Skin epidermis (tissue), 12 donors: ENCODE results near the gene CPB2.

Experiments used
- H3K27ac ChIP-seq, 21 experiments: fragments of 200-600 bp; sonication (generic) in 11 of 21; one replicate each; pipeline ENCODE4 v1.5.0; 2020; ENCODE audit warnings: mild to moderate bottlenecking in 3 of 21, inconsistent platforms in 2 of 21, moderate library complexity in 2 of 21
- H3K4me3 ChIP-seq, 7 experiments: fragments of 200-600 bp; sonication (generic) in 2 of 7; one replicate each; pipeline ENCODE4 v1.5.0; 2020; ENCODE audit warnings: inconsistent platforms in 2 of 7, mild to moderate bottlenecking in 2 of 7, moderate library complexity in 1 of 7

Gene CPB2

DNA sequence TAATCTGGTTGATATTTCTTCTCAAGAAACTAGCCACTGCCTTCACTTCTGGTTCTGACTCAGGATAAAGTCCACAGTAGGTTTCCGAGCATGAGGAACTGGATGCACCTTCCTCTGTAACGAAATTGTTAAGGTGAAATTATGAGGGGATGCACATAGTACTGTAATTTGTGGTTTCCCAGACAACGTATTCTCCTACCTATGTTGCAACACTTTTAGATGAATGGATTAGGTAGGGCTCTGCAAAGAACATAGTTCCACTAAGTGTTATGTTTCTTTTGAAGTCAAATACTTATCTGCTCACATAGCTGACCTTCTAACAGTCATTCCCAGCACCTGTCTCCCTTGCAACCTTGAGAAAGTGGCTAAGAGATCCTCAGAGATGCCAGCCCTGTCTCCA is 46.6 kb downstream of the CPB2 start:
- no peak overlapping the region for H3K27ac ChIP-seq
- no peak overlapping the region for H3K4me3 ChIP-seq

DNA sequence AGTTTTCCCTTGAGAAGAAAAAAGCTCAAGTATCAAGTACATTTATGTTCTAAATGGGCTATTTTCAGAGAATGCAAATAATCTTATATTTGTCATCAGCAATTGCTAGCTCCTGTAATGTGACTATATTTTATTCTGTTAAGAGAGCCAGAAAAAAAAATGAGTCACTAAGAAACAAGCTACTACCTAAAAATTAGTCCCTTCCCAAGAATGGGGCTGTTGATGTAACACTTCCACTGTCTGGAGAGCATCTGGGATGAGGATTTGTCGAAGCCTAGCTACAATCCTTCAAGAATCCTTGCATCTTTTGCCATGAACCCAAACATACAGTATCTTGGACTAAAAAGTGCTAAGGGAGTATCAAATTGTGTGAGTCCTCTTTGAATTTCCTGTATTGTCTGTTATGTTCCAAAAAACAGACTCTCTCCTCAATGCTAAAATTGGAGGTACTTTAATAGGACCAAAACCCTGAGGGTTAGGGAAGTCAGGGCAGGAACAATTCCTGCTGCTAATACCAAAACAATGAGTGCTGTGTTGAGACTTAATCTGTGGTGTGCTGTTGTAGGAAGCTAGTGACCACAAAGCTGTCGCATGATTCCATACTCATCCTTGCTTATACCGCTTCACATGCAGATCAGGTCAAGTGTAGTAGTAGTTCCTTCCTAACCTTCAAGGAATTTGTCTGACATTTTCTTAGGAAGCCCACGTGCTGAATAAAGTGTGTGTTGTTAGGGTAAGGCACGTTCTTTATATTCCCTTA is 47.4 kb downstream of the CPB2 start:
- H3K4me3 ChIP-seq = no peak overlapping the region
- H3K27ac ChIP-seq = no peak overlapping the region

DNA sequence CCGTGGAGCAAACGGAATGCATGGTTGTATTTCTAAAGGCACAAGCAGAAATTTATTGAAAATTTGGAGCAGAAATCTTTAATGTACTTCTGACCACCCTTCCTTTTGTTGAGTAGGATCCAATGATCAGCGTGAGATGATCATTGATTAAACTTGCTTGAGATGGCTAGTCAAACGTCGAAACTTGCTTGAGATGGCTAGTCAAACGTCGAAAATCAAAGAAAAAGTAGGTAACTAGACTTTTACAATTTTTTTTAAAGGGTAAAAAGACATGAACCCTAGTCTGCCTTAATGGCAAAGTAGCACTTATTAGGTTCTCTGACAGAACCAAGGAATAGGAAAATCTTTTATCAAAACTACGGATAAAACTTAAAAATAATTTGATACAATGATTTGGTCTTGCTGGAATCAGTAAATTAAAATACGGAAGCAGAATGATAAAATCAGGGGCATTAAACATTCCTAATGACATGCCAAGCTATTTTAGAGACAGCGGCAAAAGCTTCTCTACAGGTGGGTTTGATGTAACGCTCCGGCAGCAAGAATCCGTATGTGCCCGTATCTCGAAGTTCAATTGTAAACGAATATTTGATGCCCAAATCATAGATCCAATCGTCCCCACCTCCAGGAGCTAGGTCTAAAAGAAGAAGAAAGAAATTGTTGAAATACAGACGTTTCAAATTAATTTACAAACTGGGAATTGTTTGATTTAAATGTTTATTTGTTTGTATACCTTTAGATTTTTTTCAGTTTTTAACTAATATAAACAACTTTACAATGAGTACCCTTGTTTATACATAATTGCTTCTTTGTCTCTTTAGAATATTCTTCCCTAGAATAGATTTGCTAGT is 51.4 kb downstream of the CPB2 start:
- Histone ChIP-seq H3K4me3 (peak overlapping the region; percentile 71 to 97 (median 82)), H3K27ac (peak overlapping the region in 13 of 21 experiments; percentile 86 to 97 (median 93))

DNA sequence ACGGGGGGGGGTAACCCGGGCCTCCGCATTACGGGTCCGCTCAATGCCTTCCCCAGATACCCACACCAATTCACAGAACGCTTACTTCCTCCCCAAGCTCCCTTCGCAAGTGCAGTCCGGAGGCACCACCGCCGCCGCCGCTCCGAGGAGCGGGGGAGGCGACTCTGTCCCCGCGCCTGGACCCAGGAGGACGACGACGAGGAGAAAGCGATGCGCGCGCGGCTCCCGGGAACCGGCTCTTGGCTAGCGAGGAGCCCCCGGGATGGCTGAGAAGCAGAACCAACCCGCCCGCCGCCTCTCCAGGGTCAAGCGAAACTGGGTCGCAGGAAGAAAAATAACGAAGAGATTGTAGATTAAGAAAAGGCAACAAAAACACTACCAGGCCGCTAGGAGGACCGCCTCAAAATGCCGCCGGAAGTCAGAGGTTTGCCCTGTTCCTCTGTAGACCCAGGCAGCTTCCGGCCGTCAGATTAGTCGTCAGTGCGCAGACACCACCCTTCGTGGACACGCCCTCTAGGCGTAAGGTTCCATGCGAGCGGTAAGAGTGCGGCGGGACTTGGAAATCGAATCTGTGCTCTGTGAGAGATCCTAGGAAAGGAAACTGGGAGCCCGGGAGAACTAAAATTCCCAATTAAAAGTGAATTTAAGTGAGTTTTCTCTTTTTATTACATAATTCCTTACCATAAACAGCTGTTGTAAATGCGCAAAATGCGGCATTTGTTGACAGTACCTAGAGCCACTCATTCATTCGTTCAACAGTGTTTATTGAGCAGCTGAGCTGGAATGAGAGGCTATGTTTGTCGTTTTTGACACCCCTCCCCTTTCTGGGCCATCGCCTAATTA is 52.3 kb downstream of the CPB2 start, which contains the start of gene ZC3H13:
Gene ZC3H13, minus strand, starts transcription at position 428 of the 843 bp plus-strand sequence. CDS start 7,239 bp downstream, outside the sequence.
- H3K4me3 ChIP-seq = peak within 1 kb of the TSS; percentile 71 to 97 (median 82)

DNA sequence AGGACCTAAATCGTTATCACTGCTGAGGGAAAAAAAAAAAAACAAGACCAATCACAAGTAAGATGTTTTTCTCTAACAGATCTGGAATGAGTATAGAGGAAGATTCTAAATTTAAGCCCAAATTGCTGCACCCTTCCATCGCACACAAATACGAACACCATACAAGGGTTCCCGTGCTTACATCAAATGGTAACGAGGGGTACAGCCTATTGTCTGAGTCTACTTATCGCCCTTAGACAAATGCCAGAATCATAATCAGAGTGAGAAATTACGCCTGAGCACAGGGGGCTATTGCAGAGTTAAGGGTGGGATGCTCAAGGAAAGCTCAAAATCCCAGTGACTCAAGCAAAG is 52.9 kb downstream of the CPB2 start:
- peak overlapping the region; percentile 80 to 97 (median 93) for H3K27ac ChIP-seq
- peak overlapping the region; percentile 71 to 97 (median 82) for H3K4me3 ChIP-seq

More for the DNA sequence above, 52.3 kb downstream of the CPB2 start, which contains the start of gene ZC3H13:
- H3K27ac ChIP-seq = peak within 1 kb of the TSS; percentile 80 to 97 (median 93)

DNA sequence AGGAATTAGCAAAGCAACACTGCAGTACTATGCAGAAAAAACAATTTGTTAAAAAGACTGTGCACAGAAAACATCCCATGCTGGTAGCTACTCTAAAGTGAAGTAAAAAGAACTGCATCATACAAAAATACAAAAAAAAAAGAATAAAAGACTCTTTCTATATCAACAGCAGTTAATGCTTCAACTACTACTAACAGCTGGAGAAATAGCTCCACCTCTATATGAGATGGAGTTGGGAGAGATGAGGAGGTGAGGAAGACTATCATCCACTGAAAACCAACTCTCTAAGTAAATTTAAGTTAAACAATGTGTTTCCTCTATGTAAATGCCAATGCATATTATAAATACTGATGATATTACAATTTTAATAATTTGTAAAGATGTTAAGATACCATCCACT is 54.1 kb downstream of the CPB2 start:
- H3K27ac ChIP-seq = no peak overlapping the region
- peak overlapping the region in 1 of 7 experiments; percentile 82 for H3K4me3 ChIP-seq

DNA sequence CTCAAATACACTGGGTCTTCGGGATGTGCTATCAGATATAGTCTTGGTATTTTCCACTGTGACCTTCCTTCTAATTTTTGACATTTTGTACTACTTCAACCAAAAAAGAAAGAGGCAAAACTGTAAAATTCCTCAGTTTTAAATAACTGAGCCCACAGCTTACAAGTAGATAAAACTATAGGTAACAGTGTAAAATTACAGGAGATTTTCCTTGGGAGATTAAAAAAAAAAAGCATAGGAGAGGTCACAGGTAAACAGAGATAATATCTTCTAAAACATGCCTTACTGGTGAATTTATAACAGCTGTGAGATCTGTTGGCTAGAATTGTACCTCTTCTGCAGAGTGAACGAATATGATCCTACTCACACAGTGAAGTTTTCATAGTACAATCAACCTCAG is 59.4 kb downstream of the CPB2 start:
- H3K27ac ChIP-seq = no peak overlapping the region

DNA sequence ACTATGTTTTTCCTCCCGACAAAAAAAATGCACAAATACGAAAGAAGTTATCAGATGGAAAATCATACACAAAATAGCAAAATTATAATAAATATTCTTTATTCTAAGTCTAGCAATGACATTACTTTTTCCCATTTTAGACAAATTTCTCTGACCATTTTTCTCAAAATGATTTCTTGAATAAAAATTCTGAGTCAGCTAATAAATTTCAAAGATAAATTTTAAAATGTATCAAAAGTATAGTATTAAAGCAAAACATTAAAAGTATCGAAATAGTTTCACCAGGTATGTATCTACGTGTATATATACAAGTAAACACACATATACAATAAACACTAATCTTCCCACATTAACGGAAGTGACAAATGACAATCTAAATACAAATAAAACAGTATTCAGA is 61.2 kb downstream of the CPB2 start:
- no peak overlapping the region for H3K27ac ChIP-seq

More for the DNA sequence above, 59.4 kb downstream of the CPB2 start:
- H3K4me3 ChIP-seq = no peak overlapping the region

DNA sequence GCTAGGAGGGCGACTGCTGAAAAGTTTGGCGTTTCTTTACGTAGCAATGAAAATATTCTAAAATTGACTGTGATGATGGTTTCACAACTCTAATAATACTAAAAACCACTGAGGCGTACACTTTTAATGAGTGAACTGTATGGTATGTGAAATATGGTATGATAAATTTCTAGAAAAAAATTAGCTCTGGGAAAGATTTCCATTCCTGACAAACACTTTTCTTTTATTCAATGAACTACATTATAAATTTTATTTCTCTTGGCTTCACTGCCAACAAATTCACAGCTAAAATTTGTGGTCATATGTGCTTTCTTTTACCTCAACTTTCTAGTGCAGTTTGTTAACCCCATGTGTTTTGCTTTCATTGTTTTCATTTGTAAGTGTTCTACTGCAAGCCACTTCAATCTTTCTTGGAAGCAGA is 63.4 kb downstream of the CPB2 start:
- Histone ChIP-seq H3K4me3 (no peak overlapping the region), H3K27ac (no peak overlapping the region)

More for the DNA sequence above, 61.2 kb downstream of the CPB2 start:
- no peak overlapping the region for H3K4me3 ChIP-seq

DNA sequence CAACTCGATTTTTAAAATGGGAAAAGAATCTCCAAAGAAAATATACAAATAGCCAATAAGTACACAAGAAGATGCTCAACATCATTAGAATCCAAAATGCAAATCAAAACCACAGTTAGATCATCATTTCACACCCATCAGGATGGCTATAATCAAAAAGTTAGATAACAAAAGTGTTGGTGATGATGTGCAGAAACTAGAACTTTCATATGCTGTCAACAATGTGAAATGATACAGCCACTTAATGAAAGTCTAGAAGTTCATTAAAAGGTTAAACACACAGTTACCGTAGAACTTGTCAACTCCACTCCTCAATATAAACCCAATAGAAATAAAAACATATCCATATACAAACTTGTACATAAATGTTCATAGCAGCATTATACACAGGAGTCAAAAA is 64.1 kb downstream of the CPB2 start:
- Histone ChIP-seq H3K27ac (no peak overlapping the region), H3K4me3 (no peak overlapping the region)

DNA sequence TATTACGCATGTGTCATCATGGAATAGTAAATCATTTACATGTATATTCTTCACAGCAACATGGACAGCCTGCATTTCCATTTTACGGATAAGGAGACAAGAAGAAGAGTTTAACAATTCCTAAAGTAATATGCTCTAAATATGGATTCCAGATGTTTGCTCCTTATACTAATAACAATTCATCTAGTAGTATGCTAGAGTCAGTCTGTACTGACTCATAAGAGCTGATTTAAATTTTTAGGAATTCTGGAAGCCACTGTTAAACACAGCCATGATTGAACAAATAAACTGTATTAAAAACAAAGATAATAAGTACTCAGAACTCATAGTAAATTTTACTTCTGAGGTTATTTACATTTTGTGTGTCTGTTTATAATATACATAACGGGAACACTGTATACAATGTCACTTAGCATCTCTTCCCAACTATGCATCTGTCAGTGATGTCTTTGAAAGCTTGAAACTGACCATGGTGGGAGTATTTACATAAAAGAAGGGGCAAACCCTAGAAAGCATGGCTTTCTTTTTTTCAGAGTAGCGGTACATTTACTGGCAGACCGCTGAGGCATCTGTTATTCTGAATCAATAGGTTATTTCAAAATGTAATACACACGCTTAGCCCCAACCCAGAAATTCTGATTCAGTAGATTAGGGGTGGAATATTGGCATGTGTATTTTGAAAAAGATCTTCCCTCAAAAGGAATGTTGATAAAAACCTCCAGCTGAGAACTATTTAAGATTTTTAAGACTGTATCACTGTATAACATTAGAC is 65.2 kb downstream of the CPB2 start:
- H3K4me3 ChIP-seq = no peak overlapping the region
- H3K27ac ChIP-seq = no peak overlapping the region

DNA sequence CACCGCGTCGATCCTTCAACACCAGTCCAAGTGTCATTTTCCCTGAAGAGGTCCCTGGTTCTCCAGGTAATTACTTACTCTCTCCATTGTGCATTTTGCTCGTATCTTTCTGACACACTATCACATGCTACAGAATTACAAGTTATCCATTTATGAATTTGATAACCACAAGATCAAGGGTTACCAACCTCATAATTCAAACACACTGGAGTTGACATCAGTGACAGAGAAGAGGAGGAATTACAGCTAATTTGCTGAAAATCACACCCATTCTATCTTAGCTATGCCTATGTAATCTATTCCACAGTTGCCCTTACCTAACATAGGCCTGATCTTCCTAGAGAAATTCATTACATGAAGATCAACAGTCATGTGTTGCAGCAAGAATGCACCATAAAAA is 66.5 kb downstream of the CPB2 start:
- H3K27ac ChIP-seq = no peak overlapping the region

DNA sequence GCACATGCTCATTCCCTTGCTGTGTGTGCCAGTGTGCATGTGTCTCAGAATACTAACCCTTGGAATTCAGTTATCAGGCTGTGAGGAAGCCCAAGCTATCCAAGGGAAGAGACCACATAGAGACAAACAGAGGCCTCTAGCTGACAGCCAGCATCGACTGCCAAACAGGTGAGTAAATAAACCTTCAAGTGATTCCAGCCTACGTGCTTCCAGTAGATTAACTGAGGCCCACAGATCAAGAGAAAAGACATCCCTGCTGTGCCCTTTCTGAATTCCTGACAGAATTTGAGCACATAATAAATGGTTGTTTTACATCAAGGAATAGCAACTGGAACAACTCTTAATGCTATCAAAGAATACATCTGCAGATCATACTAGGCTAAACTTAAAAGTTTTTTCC is 69.8 kb downstream of the CPB2 start:
- Histone ChIP-seq H3K27ac (no peak overlapping the region), H3K4me3 (no peak overlapping the region)

More for the DNA sequence above, 66.5 kb downstream of the CPB2 start:
- H3K4me3 ChIP-seq = no peak overlapping the region

DNA sequence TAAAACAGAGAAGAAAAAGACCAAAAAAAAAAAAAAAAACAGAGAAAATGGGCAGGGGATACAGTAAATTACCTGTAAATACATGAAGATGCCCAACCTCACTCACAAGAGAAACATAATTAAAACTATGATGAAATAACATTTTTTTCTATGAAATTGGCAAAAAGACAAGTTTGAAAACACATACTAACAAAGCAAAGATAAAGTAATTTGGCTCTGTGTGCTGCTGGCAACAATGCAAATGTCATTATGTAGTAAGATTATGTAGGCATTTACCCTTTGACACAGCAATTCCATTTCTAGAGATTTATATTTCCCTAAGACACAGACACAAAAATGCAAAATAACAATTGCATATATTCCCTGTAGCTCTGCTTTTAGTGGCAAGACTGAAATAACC is 72.5 kb downstream of the CPB2 start:
- Histone ChIP-seq H3K4me3 (no peak overlapping the region), H3K27ac (no peak overlapping the region)

DNA sequence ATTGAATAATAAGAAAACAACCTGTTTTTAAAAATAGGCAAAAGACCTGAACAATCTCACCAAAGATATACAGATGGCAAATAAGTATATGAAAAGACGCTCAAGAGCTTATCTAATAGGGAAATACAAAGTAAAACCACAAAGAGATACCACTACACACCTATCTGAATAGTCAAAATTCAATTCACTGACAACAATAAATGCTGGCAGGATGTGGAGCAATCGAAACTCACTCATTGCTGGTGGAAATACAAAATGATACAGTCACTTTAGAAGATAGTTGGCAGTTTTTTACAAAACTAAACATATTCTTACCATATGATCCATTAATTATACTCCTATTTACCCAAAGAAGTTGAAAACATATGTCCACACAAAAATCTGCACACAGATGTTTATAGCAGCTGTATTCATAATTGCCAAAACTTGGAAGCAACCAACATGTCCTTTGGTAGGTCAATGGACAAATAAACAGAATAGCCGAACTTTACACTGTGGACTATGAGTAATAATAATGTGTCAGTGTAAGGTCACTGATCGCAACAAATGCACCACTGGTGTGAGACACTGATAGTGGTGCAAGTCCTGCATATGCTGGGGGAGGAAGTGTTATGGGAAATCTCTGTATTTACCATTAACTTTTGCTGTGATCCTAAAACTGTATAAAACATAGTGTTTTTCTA is 73.1 kb downstream of the CPB2 start:
- H3K4me3 ChIP-seq = no peak overlapping the region

DNA sequence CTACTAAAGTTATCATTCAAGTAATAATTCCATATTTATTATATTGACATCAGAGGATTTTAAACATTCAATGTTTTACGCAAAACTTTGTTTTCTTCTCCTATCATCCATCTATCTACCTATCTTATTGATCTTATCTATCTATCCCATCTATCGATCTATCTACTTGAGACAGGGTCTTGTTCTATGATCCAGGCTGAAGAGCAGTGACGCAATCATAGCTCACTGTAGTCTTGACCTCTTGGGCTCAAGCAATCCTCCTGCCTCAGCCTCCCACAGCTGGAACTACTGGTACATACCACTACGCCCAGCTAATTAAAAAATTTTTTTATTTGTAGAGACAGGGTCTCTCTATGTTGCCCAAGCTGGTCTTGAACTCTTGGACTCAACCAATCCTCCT is 79.7 kb downstream of the CPB2 start:
- H3K27ac ChIP-seq = no peak overlapping the region
- no peak overlapping the region for H3K4me3 ChIP-seq

More for the DNA sequence above, 73.1 kb downstream of the CPB2 start:
- no peak overlapping the region for H3K27ac ChIP-seq

DNA sequence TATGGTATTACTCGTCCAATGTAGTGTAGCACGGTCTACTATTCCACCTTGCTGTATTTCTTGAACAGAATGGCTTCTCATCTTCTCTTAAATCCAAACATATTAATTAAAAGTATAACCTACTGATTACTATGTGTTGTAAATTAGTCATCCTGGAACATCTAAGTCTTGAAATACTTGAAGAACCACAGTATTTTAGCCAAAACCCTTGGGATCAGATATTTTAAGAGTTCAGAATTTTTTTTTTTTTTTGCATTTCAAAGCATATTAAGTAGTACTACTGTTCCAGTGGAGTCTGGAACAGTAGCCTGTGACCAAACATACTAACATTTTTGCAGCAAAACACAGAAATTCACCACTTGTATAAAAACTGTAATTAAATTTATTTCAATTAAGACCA is 82.4 kb downstream of the CPB2 start:
- Histone ChIP-seq H3K4me3 (no peak overlapping the region), H3K27ac (no peak overlapping the region)

DNA sequence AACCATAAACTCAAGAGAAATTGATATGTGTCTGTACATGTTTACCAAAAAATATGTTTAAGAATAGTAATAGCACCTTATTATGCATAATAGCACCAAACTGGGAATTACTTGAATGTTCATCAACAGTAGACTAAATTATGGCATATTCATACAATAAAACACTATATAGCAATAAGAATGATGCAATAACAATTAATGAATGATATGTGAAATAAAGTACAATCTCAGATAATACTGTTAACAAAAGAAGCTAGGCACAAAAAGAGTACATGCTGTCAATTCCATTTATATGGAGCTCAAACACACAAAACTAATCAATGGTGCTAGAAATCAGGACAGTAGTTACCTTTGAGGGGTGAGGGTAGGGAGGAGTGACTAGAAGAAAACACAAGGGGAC is 88.6 kb downstream of the CPB2 start:
- no peak overlapping the region for H3K4me3 ChIP-seq

DNA sequence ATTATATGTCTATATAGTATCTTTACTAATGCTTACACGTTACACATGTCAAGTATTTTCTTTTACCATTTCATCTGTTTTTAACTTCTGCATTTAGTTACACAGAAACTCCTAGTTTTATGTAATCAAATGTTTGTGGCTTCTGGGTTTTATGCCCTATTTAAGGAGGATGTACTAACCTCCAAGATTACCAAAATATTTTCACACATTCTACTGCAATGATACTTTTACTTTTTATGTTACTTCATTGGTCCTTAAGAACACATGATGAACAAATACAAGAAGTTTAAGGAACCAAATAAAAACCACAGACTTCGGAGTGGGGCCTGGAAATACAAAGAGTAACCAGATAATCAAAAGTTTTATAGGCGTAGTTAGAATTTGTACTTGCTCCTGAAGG is 89.5 kb downstream of the CPB2 start:
- Histone ChIP-seq H3K27ac (no peak overlapping the region), H3K4me3 (no peak overlapping the region)

More for the DNA sequence above, 88.6 kb downstream of the CPB2 start:
- no peak overlapping the region for H3K27ac ChIP-seq
